AG10803 (cell line): ENCODE measurements around the gene FHIT.

Experiments
- DNase-seq: peaks from one replicate; pipeline ENCODE4 v3.0.0; 2010; ENCODE audit warnings: low read depth
- H3K4me3 ChIP-seq: 2 replicates; pipeline ENCODE4 v1.5.1; 2011; ENCODE audit warnings: mild to moderate bottlenecking, low read length, control low read depth
- TF ChIP-seq, protein P1 (sequence below): conservative IDR thresholded peaks from 2 replicates; pipeline ENCODE4 v1.5.1; 2011; ENCODE audit warnings: mild to moderate bottlenecking, low read length, control low read depth, inconsistent platforms

Gene FHIT

DNA sequence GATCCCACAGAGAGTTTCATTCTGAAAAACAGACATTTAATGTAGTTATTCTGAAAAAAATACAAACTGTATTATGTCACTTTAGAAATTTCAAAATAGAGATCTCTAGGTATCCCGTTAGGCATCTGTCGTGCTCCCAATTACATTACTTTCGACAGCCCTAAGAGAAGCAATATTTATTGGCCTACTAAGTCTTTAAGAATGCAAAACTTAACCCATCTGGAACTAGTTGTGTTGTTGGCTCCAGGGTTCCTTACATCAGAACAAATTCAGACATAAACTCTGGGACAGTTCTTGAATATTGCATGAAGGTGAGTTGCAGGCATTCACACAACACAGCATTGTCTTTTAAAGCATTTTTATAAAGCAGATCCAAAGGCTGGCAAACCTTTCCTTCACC, 498.4 kb downstream of the FHIT start:
- TF ChIP-seq, protein P1, sequence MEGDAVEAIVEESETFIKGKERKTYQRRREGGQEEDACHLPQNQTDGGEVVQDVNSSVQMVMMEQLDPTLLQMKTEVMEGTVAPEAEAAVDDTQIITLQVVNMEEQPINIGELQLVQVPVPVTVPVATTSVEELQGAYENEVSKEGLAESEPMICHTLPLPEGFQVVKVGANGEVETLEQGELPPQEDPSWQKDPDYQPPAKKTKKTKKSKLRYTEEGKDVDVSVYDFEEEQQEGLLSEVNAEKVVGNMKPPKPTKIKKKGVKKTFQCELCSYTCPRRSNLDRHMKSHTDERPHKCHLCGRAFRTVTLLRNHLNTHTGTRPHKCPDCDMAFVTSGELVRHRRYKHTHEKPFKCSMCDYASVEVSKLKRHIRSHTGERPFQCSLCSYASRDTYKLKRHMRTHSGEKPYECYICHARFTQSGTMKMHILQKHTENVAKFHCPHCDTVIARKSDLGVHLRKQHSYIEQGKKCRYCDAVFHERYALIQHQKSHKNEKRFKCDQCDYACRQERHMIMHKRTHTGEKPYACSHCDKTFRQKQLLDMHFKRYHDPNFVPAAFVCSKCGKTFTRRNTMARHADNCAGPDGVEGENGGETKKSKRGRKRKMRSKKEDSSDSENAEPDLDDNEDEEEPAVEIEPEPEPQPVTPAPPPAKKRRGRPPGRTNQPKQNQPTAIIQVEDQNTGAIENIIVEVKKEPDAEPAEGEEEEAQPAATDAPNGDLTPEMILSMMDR = no peak
- H3K4me3 ChIP-seq = no peak overlapping the region
- DNase-seq = peak; percentile 88

DNA sequence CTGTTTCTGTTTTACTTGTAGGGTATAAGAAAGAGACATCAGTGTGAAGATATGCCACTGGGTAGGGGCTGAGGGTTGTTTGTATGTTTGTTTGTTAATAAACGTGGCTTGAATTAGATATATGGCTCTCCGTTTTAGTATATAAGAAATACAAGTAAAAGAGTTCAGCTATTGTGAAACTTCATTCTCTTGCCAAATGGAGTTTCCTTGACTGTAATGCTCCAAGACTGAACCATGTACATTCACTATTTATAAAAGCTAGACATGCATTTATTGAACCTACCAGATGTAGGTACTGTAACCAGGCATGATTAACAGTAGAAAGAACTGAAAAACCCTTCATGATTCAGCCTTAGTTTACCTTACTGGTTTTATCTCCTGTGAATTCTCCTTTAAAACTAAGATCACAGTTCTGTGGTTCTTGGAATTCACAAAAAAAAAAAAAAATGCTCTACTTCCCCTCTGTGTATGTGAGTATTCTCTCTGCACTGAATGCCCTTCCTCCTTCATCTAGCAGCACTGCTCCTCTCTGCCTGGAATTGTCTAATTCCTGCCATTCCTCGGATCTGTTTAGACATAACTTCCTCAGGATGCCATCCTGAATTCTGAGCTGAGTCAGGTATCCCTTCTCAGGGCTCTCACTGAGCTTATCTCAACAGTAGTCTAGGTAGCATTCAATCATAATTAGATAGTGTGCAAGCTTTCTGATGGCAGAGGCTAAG, 504.4 kb downstream of the FHIT start:
- TF ChIP-seq, protein P1 = no peak
- no peak overlapping the region for H3K4me3 ChIP-seq
- DNase-seq = peak; percentile 33

DNA sequence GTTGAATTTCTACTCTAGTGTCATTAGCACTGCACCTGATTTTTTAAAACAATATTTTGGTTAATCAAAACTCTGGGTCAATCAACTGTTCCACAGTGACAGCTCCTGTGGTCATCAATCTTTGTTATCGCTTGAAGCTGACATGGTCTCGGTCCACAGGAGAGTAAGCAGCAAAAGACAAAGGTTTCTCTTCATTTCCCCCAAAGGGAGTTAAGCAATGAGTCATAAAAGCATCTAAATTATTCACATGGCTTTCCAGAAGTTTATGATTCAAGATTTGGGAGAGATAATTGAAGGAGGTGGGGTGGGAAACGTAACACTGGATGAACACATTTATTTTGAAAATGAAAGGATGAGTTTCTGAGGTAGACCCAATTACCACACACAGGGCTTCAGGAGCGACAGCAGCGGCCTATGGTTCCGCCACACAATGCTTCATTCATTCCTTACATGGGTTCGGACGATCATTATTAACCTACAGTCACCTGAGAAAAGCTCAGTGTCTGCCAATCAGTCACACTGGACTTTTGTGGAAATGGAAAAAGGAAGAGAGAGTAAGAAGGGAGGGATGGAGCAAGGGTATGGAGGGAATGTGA, 505.1 kb downstream of the FHIT start:
- TF ChIP-seq, protein P1 = no peak
- DNase-seq = no peak
- no peak overlapping the region for H3K4me3 ChIP-seq

DNA sequence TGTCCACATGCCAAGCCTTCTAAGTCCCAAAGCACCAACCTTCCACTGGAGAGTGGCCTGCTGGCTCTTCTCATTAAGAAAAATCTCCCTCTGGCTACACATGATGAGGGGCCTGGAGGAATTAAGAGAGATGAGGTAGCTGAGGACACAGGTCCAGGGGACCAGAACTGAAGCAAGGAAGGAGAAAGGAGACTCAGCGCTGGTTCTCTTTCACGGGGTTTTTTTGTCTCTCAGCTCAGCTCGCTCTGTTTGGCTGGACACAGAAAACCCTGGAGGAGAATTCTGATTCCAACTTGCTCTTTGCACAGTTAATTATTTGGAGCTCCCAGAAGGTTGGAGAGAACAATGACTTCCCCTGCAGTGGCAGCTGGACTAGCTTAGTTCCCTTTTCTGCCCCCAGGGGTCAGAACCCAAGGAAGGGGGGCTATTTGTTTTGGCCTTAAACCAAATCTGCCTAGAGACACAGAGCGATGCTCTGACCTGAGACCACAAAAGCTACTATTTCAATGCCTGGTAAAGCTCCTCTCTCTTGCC, 507.6 kb downstream of the FHIT start:
- no peak overlapping the region for H3K4me3 ChIP-seq
- no peak for DNase-seq
- TF ChIP-seq, protein P1 = no peak

DNA sequence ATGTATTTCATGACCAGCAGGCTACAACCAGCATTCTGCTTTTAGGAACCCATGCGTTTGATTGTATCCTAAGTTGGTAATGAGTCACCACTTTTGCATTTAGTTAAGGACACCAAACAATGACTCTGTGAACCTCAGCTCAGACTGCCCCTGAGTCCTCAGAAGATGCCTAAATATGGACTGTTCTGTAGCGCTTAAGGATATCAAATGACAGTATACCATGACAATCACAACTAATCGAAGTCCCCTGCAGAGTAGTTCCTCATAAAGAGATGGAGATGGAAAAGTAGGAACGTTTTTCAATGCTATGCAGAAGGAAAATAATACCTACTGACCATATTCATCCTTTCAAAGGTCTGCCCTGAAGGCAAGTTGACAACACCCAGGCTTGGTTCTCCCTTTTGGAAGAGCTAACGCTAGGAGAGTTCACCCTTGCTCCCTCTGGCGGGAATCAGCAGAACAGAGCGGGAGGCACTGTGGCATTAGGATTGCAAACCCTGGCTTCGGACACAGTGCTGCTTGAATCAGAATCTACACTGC, 508.6 kb downstream of the FHIT start:
- TF ChIP-seq, protein P1 = peak; percentile 48
- H3K4me3 ChIP-seq = no peak overlapping the region
- DNase-seq = peak; percentile 44

DNA sequence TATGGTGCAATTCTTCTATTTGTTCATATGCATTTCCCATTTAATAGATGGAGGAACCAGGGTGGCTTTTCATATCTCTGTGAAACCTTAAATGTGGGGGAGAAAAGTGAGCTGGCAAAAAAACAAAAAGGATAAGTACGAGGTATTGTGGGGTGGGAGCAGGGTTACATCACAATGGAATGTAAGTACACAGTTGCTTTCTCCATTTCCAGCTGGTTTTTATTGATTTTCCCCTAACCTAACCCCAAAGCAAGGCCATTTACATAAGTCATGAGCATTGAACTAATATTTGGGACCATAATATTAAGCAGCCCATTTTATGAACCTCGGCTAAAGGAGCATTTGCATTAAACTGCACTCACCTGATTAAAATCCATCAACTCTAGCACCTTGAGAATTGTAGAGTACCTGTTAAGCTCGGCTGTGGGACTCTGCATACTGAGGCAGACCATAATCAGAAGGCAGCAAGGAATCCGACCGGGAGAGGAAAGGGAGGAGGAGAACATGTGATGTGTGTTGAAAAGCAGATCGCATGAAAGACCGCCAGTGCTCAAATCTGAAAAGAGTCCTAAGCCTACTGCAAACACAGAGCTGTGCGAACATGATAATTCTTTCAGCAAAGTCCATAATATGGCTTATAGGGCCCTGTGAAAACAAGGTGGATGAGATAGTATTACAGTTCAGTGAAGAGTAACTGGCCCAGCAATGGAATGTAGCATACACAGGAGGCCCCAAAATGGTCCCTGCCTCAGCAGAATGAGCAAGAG, 513.4 kb downstream of the FHIT start:
- TF ChIP-seq, protein P1 = no peak
- DNase-seq = no peak
- H3K4me3 ChIP-seq = no peak overlapping the region
